HS-5 (cell line): ENCODE measurements around the gene NATD1.
A peak's percentile ranks its signal among the peaks of the same experiment; 100 is the strongest.

Experiments
- DNase-seq: peaks from one replicate; pipeline ENCODE4 v3.0.0-alpha.2; 2012; ENCODE audit warnings: low read depth

NATD1 gene

GRCh38 chr17:21217346-21217745 lies 35.9 kb downstream of the NATD1 start:
- DNase-seq = no peak

- no peak for DNase-seq
These were observed 37.3 kb downstream of the NATD1 start for GRCh38 chr17:21215935-21216334.

- no peak for DNase-seq
These were observed 38.3 kb downstream of the NATD1 start for GRCh38 chr17:21214777-21215541.

GRCh38 chr17:21214015-21214776 lies 39.0 kb downstream of the NATD1 start, which contains the start of gene TMEM11:
Gene TMEM11, minus strand, starts transcription at chr17:21214161. Its CDS starts 9 bp downstream, at chr17:21214152.
- DNase-seq = peak; percentile 83

GRCh38 chr17:21213638-21214014 lies 39.6 kb downstream of the NATD1 start:
- no peak for DNase-seq

- no peak for DNase-seq
These were observed 40.2 kb downstream of the NATD1 start for GRCh38 chr17:21212826-21213637.

GRCh38 chr17:21211825-21212479 lies 41.3 kb downstream of the NATD1 start:
- no peak for DNase-seq

- no peak for DNase-seq
These were observed 42.7 kb downstream of the NATD1 start for GRCh38 chr17:21210411-21211076.

GRCh38 chr17:21209511-21210175 lies 43.6 kb downstream of the NATD1 start:
- no peak for DNase-seq

GRCh38 chr17:21208352-21208751 lies 44.9 kb downstream of the NATD1 start:
- no peak for DNase-seq

GRCh38 chr17:21204935-21205334 lies 48.3 kb downstream of the NATD1 start:
- DNase-seq = no peak

- DNase-seq = no peak
These were observed 50.7 kb downstream of the NATD1 start for GRCh38 chr17:21202512-21202911.

GRCh38 chr17:21201874-21202273 lies 51.3 kb downstream of the NATD1 start:
- no peak for DNase-seq

- DNase-seq = no peak
These were observed 52.0 kb downstream of the NATD1 start for GRCh38 chr17:21201298-21201595.

- no peak for DNase-seq
These were observed 52.5 kb downstream of the NATD1 start for GRCh38 chr17:21200590-21201297.

- no peak for DNase-seq
These were observed 53.4 kb downstream of the NATD1 start for GRCh38 chr17:21199856-21200255.

GRCh38 chr17:21199311-21199710 lies 53.9 kb downstream of the NATD1 start:
- no peak for DNase-seq

- no peak for DNase-seq
These were observed 54.8 kb downstream of the NATD1 start for GRCh38 chr17:21198411-21198810.

GRCh38 chr17:21196126-21196525 lies 57.1 kb downstream of the NATD1 start:
- DNase-seq = no peak

GRCh38 chr17:21194703-21195102 lies 58.5 kb downstream of the NATD1 start:
- DNase-seq = no peak
